SHP77 (cell line): ENCODE results near the gene RTBDN.
A peak's percentile ranks its signal among the peaks of the same experiment; 100 is the strongest.

ENCODE experiments used
- DNase-seq, 2 experiments: peaks; one replicate each; lab custom pipeline; 2025; lab: John Stamatoyannopoulos, UW

RTBDN gene

DNA sequence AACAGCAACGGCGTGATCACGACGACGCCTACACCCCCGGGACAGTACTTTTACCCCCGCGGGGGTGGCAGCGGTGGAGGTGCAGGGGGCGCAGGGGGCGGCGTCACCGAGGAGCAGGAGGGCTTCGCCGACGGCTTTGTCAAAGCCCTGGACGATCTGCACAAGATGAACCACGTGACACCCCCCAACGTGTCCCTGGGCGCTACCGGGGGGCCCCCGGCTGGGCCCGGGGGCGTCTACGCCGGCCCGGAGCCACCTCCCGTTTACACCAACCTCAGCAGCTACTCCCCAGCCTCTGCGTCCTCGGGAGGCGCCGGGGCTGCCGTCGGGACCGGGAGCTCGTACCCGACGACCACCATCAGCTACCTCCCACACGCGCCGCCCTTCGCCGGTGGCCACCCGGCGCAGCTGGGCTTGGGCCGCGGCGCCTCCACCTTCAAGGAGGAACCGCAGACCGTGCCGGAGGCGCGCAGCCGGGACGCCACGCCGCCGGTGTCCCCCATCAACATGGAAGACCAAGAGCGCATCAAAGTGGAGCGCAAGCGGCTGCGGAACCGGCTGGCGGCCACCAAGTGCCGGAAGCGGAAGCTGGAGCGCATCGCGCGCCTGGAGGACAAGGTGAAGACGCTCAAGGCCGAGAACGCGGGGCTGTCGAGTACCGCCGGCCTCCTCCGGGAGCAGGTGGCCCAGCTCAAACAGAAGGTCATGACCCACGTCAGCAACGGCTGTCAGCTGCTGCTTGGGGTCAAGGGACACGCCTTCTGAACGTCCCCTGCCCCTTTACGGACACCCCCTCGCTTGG, 42.1 kb downstream of the RTBDN start:
- peak; percentile 49 to 76 for DNase-seq

DNA sequence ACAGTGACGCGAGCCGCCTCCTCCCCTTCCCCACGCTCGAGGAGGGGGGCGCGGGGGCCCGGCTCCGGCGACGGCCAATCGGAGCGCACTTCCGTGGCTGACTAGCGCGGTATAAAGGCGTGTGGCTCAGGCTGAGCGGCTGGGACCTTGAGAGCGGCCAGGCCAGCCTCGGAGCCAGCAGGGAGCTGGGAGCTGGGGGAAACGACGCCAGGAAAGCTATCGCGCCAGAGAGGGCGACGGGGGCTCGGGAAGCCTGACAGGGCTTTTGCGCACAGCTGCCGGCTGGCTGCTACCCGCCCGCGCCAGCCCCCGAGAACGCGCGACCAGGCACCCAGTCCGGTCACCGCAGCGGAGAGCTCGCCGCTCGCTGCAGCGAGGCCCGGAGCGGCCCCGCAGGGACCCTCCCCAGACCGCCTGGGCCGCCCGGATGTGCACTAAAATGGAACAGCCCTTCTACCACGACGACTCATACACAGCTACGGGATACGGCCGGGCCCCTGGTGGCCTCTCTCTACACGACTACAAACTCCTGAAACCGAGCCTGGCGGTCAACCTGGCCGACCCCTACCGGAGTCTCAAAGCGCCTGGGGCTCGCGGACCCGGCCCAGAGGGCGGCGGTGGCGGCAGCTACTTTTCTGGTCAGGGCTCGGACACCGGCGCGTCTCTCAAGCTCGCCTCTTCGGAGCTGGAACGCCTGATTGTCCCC, 42.9 kb downstream of the RTBDN start, which contains the start of gene JUNB:
Gene JUNB (plus strand): TSS at position 142 of the 706 bp plus-strand sequence. CDS start 286 bp downstream, at position 428.
- DNase-seq: peak; percentile 90 to 92

DNA sequence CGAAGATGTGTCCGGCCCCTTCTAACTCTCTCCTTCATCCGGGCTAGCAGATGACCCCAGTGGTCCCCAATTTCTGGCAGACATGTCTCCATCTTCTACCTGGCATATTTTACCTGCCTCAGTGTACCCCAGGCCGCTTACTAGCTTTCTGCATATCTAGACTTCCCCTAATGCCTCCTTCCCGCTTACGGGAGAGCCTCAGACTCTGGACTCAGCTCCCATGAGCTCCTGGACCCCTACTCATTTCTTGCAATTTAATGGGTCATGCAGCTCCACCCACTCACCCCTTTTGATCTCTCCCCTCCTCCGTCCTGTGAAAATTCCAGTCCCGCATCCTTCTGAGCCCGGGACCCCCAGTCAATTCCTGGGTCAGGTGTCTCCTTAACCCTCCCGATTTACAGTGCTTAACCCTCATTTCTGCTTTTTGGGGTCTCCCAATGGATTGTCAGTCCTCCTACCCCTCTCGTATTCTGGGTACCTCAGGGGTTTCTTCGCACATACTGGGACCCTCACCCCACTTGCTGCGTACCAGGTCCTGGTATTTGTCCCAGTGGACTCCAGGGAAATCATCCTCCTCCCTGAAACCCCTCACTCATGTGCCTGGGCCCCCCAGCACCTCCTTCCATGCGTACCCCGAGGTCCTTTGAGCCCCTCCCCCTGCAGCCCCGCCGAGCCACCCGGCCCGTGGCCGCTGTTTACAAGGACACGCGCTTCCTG, 43.6 kb downstream of the RTBDN start:
- no peak for DNase-seq

DNA sequence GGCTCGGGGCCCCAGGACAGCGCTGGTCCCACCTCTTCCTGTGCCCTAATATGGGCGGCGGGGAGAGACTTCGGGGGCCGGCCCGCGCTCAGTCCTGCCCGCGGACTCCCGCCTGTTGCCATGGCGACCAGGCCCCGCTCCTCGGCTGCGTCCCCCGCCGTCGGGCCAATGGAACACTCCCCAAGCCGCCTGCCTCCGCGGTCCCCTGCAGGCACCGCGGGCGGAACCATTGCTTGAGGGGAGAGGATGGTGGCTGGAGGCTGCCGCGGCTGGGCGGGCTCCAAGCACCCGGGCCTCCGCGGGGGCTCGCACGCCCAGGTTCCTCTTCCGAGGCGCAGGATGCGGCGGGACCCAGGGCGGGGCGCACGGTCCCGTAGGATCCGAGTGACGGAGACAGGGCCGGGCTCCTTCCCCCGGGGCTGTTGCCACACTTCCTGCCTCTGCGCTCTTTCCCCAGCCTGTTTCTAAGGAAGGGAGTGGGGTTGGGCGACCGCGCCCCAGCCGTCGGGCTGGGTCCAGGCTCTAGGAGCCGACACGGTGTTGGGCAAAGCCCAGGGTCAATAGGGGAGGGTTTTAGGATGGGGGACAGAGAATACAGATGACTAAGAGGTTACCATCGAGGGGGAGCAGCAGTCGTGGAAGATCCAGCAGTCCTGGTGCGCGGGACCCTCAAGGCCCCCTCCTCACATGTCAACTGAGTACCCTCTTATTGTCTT, 44.3 kb downstream of the RTBDN start:
- DNase-seq: peak; percentile 85 to 93

DNA sequence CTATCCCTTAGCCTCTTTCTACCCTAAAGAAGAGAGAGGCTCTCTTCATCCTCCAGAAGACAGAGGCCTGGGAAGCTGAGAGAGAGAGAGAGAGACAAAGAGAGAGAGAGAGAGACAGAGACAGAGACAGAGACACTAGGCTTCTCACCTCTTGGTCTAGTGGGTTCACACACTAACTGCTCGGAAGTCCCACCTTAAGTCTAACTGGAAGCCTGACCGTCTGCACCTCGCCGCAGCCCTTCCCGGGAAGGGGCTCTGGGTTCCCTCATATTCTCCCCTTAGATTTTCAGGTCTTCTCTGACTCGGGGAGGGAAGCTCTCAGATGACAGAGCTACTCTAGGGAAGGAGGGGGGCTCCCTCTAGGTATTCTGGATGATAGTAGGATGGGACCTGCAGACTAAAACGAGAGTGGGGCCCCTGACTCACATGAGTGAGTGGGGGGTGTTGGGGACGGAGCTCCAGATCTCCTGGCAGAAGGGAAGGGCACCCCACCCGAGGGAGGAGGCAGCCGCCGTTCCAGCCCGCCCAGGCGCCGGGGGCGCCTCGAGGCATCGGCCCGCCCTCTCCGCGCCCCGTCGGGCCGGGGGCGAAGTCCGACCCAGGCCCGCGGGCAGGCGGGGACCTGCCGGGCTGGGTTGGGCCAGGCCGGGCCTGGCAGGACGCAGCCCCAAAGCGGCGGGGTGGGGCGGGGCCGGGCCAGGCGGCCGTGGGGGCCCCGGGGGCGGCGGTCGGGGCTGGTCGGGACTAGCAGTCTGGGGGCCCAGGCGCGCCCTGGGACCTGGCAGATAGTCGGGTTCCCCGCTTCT, 45.1 kb downstream of the RTBDN start:
- no peak for DNase-seq

DNA sequence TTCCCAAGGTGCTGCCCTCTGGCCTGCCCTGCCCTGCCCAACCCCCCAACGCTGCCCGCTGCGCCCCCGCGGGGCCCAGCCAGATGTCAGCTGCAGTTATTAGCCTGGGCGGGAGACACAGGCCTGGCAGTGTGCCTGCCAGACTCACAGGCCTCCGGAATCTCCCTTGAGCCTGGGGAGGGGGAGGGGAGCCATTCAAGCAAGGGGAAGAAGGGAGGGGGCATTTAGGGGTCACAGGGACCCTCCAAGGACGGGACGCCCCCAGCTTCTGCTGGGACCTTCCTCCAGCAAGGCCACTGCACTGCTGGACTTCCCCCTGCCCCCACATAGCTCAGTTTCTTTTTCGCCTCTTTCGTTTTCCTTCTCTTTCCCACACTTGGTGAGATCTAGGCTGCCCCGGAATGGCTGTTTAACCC, 45.7 kb downstream of the RTBDN start:
- DNase-seq: peak; percentile 19 to 71

DNA sequence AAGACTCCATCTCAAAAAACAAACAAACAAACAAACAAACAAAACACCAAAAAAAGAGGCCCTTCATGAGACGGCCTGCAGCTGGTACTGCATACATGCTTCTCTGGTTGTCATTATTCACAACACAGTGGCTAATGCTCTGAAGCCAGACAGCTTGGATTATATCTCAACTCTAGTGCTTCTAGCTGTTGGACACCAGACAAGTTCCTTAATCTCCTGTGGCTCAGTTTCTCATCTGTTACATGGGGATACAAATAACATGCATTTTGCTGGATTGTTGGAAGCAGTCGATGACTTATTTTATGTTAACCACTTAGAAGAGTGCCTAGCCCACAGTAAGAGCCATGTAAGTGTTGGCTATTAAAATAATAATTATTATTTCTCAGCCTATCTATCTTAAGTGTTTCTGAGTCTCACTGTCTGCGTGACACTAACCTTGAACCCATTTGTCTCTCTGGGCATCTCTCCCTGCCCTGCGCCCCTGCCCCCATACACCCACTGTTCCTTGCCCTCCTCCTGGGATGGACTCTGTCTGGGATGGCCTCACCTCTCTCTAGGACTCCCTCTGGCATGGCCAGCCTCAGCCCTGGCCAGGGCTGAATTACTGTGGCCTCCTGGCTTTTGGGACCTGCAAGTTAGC, 46.2 kb downstream of the RTBDN start:
- DNase-seq: no peak

DNA sequence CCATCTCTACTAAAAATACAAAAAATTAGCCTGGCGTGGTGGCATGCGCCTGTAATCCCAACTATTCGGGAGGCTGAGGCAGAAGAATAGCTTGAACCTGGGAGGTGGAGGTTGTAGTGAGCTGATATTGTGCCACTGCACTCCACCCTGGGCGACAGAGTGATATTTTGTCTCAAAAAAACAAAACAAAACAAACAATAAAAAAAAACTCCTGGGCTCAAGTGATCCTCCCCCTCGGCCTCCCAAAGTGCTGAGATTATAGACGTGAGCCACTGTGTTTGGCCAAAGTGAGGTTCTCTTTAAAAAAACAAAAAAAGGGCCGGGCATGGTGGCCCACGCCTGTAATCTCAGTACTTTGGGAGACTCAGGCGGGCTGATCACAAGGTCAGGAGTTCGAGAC, 46.9 kb downstream of the RTBDN start:
- no peak for DNase-seq

DNA sequence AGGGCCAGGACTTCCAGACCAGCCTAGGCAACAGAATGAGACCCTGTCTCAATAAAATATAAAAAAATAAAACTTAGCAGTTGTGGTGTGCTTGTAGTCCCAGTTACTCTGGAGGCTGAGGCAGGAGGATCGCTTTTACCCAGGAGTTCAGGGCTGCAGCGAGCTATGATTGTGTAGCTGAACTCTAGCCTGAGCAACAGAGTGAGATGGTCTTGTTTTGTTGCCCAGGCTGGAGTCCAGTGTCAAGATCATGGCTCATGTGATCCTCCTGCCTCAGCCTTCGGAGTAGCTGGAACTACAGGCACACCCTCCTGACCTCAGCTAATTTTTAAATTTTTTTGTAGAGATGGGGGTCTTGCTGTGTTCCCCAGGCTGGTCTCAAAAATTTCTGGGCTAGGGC, 47.4 kb downstream of the RTBDN start:
- no peak for DNase-seq

DNA sequence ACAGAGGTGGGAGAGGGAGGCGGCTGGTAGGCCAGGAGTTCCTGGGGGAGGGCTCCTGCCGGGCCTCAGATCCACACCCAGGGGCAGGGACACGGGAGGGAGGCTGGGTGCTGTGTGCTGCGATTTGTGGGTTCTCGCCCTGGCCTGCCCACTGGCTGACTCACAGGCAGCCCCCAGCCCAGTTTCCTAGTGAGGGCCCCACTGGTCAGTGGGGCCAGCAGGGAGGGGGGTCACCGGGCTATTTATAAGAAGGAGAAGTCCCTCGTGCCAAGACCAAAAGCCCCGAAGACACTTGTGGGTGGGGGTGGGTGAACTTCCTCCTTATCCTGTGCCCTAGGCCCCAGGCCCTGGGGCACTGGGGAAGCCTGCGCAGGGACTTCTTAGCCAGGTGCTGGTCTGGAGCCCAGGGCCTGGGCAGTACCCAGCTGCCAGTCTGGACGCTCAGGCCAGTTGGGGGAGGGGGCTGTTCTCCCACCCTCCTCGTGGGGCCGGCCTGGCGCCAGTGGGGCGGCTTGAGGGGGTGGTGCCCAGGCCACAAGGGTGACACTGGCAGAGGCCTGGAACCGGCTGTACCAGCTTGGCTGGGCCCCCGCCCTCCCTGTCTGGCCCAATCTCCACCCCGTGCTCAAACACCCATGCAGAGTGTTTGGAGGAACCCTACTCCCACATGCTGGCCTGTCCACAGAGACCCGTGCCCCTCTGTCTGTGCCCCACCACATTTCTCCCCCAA, 48.1 kb downstream of the RTBDN start:
- DNase-seq: no peak

DNA sequence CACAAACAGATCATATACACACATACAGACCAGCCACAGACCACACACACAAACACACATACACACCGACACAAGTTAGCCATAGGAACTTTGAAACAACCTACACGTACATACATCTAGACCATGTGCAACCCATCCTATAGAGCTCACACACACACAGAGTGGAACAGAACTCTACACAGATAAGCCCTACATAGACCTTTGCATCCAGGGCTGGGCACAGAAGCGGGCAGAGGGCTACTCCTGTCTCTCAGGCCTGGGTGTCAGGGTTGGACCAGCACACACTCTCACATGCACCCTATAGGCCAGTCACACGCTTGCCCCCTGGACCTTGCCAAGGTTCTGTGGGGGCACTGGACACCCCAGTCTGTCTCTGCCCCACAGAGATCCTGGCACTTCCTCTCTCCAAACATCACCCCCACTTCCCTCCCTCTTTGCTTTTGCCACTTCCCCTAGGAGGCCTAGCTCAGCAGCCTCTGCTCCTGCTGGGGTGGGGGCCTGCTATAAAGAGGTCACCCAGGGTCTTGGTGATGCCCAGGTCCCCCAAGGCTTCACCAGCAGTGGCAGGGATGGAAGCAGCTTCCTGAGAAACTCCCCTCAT, 48.8 kb downstream of the RTBDN start:
- no peak for DNase-seq

DNA sequence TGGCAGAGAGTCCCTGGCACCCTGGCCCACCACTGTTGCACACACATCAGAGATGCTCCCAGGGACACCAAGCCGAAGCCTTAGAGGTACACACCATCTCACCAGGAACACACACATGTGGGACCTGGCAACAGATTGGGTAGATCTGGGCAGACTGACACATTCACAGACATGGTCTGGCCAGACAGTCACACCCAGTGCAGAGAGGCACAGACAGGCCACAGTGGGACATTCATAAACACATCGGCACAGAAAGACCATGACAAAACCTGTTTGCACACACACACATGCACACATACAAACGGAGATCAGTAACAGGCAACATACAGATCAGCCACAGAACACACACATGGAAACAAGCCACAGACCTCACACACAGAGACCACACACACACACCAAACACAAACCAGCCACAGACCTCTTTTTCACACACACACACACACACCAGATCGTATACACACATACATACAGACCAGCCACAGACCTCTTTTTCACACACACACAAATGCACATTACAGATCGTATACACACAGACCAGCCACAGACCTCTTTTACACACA, 49.4 kb downstream of the RTBDN start:
- DNase-seq: no peak

DNA sequence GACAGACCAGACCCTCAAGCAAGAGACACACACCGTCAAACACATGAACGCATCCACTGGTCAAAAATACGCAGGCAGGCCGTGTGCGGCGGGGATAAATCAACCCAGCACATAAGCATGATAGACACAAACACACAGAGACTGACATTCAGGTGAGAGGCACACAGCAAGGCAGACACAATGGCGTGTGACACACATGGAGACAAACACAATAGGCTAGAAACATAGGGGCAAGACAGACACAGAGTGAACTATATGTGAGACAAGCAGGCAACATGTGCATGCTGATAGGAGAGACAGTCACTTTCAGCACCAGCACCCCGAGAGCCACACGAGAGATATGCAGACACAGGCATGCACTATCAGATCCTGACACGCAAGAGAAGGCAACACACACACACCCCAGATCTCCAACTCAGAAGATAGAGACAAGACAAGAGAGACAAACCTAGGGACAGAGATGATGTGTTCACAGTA, 49.9 kb downstream of the RTBDN start:
- DNase-seq: no peak

DNA sequence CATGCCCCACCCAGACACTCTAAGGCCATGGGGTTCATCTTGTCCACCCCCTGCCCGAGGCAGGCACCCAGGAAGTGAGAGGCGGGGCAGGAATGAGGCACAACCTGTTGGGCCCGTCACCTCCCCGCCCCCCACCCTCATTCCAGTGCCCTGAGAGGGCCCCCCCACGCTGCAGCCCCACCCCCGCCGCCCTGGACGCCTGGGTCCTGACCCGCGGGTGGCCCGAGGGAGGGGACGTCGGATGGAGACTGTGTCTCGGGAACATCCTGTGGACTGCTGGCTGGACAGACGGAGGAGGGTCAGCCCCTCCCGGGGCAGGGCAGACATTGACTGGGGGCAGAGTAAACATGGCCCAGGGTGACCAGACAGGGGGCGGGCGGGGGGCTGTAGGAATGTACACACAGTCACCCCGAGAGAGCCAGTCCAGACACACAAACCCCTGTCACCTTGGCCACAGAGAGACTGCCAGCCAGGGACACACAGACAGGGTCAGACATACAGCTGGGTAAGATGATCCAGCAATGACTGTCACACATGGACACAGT, 50.5 kb downstream of the RTBDN start:
- DNase-seq: no peak

DNA sequence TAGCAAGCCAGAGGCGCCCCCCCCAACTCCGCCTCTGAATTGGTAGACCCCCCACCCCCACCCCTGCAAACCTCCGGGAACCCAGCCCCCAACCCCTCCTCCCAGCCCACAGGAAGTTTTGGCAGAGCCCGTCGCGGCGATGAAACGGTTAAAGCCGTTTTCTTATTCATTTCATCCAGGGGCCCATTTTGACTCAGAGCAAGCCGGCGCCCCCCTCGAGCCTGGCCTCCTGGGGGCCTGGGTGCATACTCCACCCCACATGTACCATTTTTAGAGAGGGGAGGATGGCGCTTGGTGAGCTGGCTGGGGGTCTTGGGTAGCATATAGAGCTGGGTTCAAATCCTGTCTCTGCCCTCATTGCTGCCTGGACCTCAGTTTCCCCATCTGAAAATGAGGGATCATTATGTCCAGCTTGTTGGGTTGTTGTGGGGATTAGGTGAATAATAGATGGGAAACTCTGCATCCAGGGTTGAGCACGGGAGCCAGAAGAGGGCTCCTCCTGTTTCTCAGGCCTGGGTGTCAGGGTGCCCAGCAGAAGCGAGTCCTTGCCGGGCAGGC, 51.0 kb downstream of the RTBDN start:
- no peak for DNase-seq

DNA sequence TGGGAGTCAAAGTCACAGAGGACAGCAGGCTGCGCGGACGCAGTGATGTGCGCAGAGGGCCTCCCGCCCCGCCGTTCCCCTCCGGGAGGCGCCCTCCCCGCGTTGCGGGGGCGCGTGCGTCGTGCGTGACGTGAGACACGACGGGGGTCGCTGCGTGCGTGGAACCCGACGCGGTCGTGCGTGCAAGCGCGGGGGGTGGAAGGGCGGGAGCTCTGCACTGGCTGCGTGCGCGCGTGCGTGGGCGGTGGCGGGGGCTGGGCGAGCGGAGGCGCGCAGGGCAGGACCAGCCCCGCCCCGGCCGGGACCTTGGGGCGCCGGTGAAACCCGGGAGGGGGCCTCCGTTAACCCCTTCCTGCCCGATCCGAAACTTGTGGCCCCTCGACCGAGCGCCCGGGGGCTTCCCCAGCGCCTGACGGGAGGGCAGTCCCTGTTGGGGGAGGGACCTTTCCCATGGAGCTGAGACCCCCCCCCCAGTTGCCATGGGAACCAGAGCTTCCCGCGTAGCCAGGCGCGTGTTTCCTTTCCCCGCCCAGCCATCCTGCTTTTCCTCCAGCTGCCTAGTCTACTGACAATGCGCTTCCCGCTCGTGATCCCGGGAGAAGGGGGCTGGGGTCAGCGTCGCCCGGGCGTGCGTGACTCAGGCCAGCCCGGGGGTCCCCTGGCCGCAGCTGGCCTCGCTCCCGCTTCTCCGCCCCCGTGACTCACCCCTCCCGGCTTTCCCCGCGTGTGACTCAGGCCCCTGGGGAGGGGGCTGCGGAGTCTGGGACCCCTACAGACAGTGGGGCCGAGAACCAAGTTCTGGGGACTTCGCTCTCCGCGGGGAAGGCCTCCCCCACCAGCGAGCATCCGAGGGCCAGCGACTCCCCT, 51.7 kb downstream of the RTBDN start:
- DNase-seq: peak; percentile 57 to 75

DNA sequence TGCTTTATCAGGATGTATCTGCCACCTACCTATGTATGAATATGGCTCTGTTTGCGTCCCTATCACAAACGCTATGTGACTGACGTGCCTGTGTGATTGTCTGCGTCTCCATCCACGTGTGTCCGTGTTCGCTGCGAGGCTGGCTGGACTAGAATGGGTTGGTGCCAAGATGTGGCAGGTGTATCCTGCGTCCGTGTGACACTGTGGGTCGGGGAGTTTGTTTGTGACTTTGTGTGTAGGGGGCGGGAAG, 52.3 kb downstream of the RTBDN start:
- DNase-seq: peak in 1 of 2 experiments; percentile 10
